NB4 (cell line): ENCODE data around the gene CSF1R.

Source experiments
- DNase-seq: peaks from one replicate; pipeline ENCODE4 v3.0.0; 2010; ENCODE audit warnings: low read depth
- H3K4me3 ChIP-seq: one replicate; pipeline ENCODE4 v1.5.1; 2011; ENCODE audit warnings: mild to moderate bottlenecking, low read depth, low read length, moderate library complexity
- CTCF ChIP-seq: IDR thresholded peaks from one replicate; pipeline ENCODE4 v1.5.1; 2012; ENCODE audit warnings: low read depth, low read length
- MYC ChIP-seq: IDR thresholded peaks from 2 replicates; pipeline ENCODE4 v1.6.1; 2011; ENCODE audit warnings: low read depth, low read length
- POLR2A ChIP-seq: IDR thresholded peaks from 2 replicates; pipeline ENCODE4 v1.6.1; 2011; ENCODE audit warnings: mild to moderate bottlenecking; ENCODE audit not compliant: insufficient read length; ENCODE audit errors: extremely low read depth
- TF ChIP-seq, protein P1 (sequence below): IDR thresholded peaks from 2 replicates; pipeline ENCODE4 v1.6.1; 2011; ENCODE audit warnings: low read depth, low read length

Gene CSF1R

GRCh38 chr5:150122536-150123481 lies 36.5 kb upstream of the CSF1R start:
- H3K4me3 ChIP-seq, result no peak overlapping the region
- TF ChIP-seq, protein P1, sequence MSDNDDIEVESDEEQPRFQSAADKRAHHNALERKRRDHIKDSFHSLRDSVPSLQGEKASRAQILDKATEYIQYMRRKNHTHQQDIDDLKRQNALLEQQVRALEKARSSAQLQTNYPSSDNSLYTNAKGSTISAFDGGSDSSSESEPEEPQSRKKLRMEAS, result no peak
- no peak for DNase-seq

- peak; percentile 73 for DNase-seq
- H3K4me3 ChIP-seq, result no peak overlapping the region
- no peak for TF ChIP-seq MYC
- TF ChIP-seq CTCF, result peak; percentile 60
- TF ChIP-seq, protein P1, result no peak
Observed at GRCh38 chr5:150122158-150122510, 35.8 kb upstream of the CSF1R start.

DNA sequence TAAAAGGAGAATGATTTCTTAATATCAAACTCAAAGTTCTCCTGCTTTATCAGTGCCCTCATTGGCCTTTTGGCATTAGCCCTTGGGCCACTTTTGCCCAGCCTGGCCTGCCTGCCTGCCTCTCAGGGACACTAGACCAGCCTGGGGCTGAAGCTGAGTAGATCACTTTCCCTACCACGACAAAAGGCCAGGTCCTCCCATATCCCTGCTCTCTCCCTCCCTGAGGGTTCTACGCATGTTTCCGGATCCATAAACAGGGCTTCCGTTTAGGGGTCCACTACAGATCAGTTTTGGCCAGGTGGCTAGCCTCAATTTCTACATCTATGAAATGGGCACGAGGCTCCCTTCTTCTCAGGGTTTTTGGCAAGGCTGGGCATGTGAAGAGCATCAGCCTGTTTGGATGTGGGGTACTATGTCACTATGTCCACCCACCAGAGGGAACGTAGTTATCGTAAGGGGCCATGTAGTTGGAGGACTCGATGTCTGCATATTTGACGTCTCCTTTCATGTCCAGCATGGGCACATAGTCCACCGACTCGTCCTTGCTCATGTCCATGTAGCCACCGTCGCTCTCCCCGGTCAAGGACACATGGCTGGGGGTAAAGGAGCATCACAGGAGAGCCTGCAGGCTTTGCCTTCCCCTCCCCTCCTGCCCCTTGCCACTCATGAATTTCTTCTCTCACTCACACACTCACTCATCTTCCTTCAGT lies 35.2 kb upstream of the CSF1R start:
- no peak overlapping the region for H3K4me3 ChIP-seq
- TF ChIP-seq, protein P1, result no peak
- no peak for TF ChIP-seq POLR2A
- no peak for TF ChIP-seq CTCF
- no peak for TF ChIP-seq MYC
- no peak for DNase-seq

GRCh38 chr5:150120617-150121447 lies 34.5 kb upstream of the CSF1R start:
- no peak for TF ChIP-seq POLR2A
- no peak for TF ChIP-seq MYC
- no peak for TF ChIP-seq CTCF
- TF ChIP-seq, protein P1, result no peak
- no peak for DNase-seq
- no peak overlapping the region for H3K4me3 ChIP-seq

- TF ChIP-seq MYC, result no peak
- TF ChIP-seq, protein P1, result no peak
- TF ChIP-seq CTCF, result no peak
- TF ChIP-seq POLR2A, result no peak
- DNase-seq, result no peak
- H3K4me3 ChIP-seq, result no peak overlapping the region
Observed at GRCh38 chr5:150120062-150120441, 33.7 kb upstream of the CSF1R start.
